Astrocyte of the cerebellum (primary cell): Measurements from ENCODE around the gene R3HDM2.

Source experiments
- DNase-seq: peaks from one replicate; pipeline ENCODE4 v3.0.0-alpha.2; 2011; ENCODE audit warnings: low read depth
- H3K4me3 ChIP-seq: 2 replicates; pipeline ENCODE4 v1.5.1; 2011; ENCODE audit warnings: mild to moderate bottlenecking, low read depth, low read length, moderate library complexity
- CTCF ChIP-seq: IDR thresholded peaks from 2 replicates; pipeline ENCODE4 v1.5.1; 2012; ENCODE audit warnings: low read length, low read depth, moderate library complexity, mild to moderate bottlenecking; ENCODE audit errors: missing control alignments
- in situ Hi-C: cut with HindIII; loops from 2 replicates; pipeline ENCODE4 v1.10.0; 2017; ENCODE audit warnings: low sequenced_read_pairs

The R3HDM2 gene

GRCh38 chr12:57452937-57453509 lies 22.2 kb upstream of the R3HDM2 start:
- no peak overlapping the region for H3K4me3 ChIP-seq
- TF ChIP-seq CTCF, result peak; percentile 93
- in situ Hi-C loops, result loop anchor here (25.0 kb wide), 1 partner anchor 141 kb away; no protein-coding TSS in a partner anchor
- no peak for DNase-seq

- TF ChIP-seq CTCF, result no peak
- in situ Hi-C loops, result loop anchor here (25.0 kb wide), 1 partner anchor 140 kb away; no protein-coding TSS in a partner anchor
- no peak for DNase-seq
- no peak overlapping the region for H3K4me3 ChIP-seq
Observed at GRCh38 chr12:57452181-57452936, 21.5 kb upstream of the R3HDM2 start.

- no peak overlapping the region for H3K4me3 ChIP-seq
Observed at GRCh38 chr12:57451233-57451778, 20.5 kb upstream of the R3HDM2 start.

GRCh38 chr12:57450057-57450456 lies 19.2 kb upstream of the R3HDM2 start:
- no peak for TF ChIP-seq CTCF
- H3K4me3 ChIP-seq, result no peak overlapping the region
- in situ Hi-C loops, result loop anchor here (25.0 kb wide), 1 partner anchor 138 kb away; no protein-coding TSS in a partner anchor
- DNase-seq, result no peak

More at GRCh38 chr12:57451233-57451778, 20.5 kb upstream of the R3HDM2 start:
- in situ Hi-C loops, result loop anchor here (25.0 kb wide), 1 partner anchor 139 kb away; no protein-coding TSS in a partner anchor
- DNase-seq, result no peak
- no peak for TF ChIP-seq CTCF

GRCh38 chr12:57449375-57449774 lies 18.5 kb upstream of the R3HDM2 start:
- no peak for TF ChIP-seq CTCF
- H3K4me3 ChIP-seq, result no peak overlapping the region
- in situ Hi-C loops, result no loop called here
- DNase-seq, result no peak

- no peak overlapping the region for H3K4me3 ChIP-seq
- no peak for TF ChIP-seq CTCF
- DNase-seq, result no peak
Observed at GRCh38 chr12:57448669-57449068, 17.8 kb upstream of the R3HDM2 start.

More at GRCh38 chr12:57448669-57449068, 17.8 kb upstream of the R3HDM2 start:
- in situ Hi-C loops, result no loop called here
